ENCODE results near the gene SCN10A.

SCN10A gene

GRCh38 chr3:38669668-38670067 is 146.3 kb downstream of the SCN10A start:
- no peak for DNase-seq (ENCODE audit: low read depth)
- no peak overlapping the region for H3K4me3 ChIP-seq (ENCODE audit: low read depth, low read length)
- no peak for TF ChIP-seq CTCF (IDR thresholded peaks at IDR 0.05; ENCODE audit: low read depth, low read length, missing control alignments)

DNA sequence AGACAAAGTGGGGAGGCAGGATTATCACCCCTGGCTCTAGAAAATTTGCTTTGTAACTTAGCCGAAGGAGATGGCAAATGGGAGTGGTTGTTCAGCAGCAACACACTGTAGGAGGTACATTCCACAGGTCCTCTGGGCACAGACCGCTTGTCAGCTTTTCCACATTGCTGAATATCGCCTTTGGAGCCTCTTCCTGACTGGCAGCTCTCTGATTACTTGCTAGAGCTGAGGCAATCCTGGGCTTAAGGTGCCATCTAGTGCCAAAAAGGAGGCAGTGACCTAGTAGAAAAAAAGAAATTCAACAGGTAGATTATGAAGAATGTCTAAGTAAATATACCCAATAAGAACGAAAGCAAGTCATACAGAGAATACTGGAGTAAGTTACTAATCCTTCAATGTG is 153.5 kb downstream of the SCN10A start:
- peak; percentile 35 for TF ChIP-seq CTCF (IDR thresholded peaks at IDR 0.05; ENCODE audit: low read depth, low read length, missing control alignments)
- H3K4me3 ChIP-seq (ENCODE audit: low read depth, low read length), result no peak overlapping the region
- no peak for DNase-seq (ENCODE audit: low read depth)

DNA sequence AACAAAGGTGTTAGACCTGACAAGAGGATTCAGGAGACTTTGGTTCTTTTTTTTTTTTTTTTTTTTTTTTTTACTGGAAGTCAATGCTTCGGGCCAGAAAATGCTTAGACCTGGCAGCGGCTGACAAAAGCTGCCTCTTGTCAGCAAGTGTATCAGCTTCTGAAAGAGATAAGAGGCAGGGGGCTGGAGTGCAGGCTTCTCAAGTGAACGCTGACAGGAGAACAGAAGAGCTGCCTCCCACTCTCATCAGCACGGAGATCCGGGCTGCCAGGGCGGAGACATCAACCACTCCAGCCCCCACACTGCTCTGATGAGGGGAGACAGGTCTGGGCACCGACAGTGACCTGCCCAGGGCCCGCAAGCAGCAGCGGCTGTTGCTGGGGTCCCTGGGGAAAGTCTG is 157.2 kb downstream of the SCN10A start:
- DNase-seq (ENCODE audit: low read depth), result no peak
- no peak for TF ChIP-seq CTCF (IDR thresholded peaks at IDR 0.05; ENCODE audit: low read depth, low read length, missing control alignments)
- H3K4me3 ChIP-seq (ENCODE audit: low read depth, low read length), result no peak overlapping the region

DNA sequence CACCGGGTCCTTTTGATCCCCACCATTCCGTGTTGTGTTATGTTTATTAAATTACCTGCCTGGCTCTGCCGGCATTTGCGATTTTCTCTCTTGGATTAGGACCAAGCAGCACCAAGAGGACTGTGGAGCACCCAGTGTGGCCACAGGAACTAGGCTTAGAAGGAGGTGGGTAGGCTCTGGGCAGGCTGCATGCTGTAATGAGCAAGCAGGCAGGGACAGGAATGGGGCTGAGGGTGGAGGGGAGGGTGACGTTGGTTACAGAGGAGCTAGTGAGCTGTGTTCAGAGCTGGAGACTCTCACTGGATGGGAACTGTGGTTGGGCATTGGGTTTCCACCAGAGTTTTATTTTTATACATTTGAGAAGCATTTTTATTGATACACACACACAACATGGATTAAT is 158.6 kb downstream of the SCN10A start:
- TF ChIP-seq CTCF (IDR thresholded peaks at IDR 0.05; ENCODE audit: low read depth, low read length, missing control alignments), result no peak
- H3K4me3 ChIP-seq (ENCODE audit: low read depth, low read length), result no peak overlapping the region
- no peak for DNase-seq (ENCODE audit: low read depth)

DNA sequence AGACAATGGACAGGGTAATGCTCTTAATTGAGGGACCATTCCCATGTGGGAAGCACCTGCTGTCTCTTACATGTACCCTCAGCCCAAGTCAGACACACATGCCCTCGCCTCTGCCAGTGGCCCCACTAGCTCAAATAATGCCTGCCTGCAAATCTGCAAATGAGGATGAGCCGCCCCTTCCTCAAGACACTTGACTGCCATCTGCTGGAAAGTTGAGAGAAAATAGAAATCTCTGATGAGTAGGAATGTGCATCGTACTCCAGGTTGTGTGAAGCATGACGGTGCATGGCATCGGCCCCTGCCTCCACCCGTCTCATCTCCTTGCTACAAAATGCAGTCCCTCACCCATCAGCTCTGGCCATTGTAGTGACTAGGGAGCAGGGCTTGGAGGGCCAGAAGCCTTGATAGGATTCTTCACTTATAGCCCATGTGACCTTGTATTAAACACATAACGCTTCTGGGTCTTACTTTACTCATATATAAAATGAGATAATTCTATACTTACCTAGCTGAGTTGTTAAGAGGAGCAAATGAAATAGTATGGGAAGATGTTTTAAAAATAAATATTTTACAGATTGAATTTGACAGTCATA is 160.2 kb downstream of the SCN10A start:
- TF ChIP-seq CTCF (IDR thresholded peaks at IDR 0.05; ENCODE audit: low read depth, low read length, missing control alignments), result peak; percentile 48
- DNase-seq (ENCODE audit: low read depth), result no peak
- no peak overlapping the region for H3K4me3 ChIP-seq (ENCODE audit: low read depth, low read length)

DNA sequence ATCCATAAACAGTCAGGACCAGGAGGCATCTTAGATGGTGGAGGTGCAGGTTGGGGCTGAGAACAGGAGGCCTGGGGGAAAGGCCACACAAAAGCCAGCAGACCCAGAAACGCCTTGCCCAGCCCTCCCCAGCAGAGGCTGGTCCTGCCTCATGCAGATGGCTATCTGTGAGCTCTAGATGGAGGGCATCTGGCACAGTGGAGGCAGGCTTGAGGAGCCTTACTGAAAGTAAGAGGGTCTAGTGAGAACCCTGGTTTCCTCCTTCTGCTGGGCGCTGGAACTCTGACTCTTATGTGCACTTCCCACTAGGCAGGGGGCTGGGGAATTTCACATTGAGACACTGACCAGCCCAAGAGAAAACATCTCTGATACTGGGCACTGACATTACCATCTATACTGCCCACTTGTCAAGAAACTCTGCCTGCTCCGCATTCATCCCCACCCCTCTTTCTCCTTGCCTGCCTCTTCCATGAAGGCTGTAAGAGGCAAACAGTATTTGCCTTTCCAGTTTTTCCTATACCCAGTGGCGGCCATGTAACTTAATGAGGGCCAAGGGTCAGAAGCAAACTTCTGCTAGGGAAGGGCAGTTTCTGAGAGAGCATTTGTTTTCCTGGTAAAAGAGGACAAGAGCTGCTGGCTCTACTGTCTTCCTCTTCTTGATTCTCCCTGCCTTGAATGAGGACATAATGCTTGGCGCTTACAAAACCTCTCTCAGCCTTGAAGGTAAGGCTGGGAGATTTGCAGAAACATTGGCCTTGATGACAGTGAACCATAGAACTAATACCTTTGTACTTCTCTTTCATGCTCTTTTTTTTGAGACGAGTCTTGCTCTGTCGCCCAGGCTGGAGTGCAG is 162.1 kb downstream of the SCN10A start:
- no peak for DNase-seq (ENCODE audit: low read depth)
- no peak overlapping the region for H3K4me3 ChIP-seq (ENCODE audit: low read depth, low read length)
- TF ChIP-seq CTCF (IDR thresholded peaks at IDR 0.05; ENCODE audit: low read depth, low read length, missing control alignments), result no peak

Data from GM12864 (cell line).